HG02981 (cell line): ENCODE results near the gene KLRC1.
"Not testable (repeated sequence)": the region's sequence is repeated elsewhere in the genome, so short reads cannot be mapped to it uniquely, and the experiment has no call there.

Experiments used
- ATAC-seq: cut with Tn5 transposase; IDR thresholded peaks from one replicate; pipeline ENCODE4 v1.9.1; 2021; ENCODE audit warnings: mild to moderate bottlenecking, moderate library complexity; ENCODE audit not compliant: unreplicated experiment

Gene KLRC1

DNA sequence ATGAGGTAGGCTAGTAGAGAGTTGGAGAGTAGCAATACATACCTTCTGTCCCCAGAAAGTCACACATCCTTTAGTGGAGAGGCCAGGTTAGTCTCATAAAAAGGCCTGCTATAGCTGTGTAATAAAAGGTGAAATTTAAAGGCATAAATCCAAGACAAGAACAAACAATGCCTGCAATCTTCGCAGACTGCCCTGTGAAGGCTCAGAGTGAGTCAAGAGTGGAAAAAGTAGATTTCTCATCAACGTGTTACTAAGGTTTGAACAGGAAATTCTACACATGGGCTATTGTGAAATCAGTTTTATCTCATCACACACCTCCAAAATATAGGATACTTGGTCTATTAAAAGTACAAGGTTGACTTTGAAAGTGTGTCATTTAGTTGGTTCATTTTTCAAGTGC lies at the start of gene KLRC1:
Gene KLRC1 (minus strand): TSS at position 222 of the 400 bp plus-strand sequence. CDS start 2,221 bp downstream, outside the sequence.
- ATAC-seq: no peak

DNA sequence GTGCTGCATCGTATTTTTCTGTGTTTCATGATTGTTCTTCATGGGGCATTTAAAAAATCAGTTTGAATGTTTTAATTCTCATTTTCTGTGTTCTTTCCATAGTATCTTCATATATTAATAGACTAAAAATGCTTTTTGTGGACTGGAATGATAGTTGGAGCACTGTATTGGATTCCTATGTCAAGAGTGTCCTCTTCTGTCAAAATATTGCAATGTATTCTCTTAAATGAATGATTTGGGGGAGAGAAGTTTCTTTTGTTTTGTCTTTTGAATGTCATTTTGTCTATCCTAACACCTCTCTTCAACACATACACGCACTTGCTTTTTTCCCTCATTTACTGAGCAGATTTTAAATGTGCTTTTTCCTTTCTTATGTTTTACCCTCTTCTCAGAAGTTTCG lies 47.9 kb upstream of the KLRC1 start:
- no peak for ATAC-seq

GRCh38 chr12:10498042-10498441 lies 44.9 kb upstream of the KLRC1 start:
- no peak for ATAC-seq

DNA sequence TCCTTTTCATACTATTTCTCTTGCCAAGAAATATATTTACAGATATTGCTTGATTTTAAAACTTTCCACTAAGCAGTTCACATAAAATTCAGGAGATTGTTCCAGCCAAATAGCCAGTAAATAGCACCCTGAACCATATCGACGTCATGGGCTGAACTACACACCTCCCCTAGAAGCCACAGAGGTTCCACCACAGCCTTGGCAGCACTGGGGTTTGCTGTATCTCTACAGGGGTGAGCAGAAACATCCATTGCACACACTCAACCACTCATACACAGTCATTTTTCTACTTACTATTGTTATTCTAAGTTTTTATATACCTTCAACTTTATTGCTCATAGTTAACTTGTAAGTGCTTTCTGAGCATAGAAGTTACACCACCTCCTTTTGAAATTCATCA lies 44.4 kb upstream of the KLRC1 start:
- no peak for ATAC-seq

DNA sequence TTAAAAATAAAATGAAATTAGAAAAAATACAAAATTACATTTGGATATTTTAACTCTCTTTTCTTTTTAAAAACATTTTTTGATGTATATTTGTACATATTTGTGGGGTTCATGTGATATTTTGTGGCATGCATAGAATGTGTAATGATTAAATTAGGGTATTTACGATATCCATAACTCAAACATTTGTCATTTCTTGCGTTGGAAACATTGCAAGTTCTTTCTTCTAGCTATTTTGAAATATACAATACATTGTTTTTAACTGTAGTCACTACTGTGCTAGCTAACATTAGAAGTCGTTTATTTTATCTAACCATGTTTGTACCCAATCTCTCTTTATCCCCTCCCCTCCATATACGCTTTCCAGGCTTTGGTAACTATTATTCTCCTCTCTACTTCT lies 38.6 kb upstream of the KLRC1 start:
- no peak for ATAC-seq

GRCh38 chr12:10487328-10487727 lies 34.2 kb upstream of the KLRC1 start:
- not testable (repeated sequence) for ATAC-seq

DNA sequence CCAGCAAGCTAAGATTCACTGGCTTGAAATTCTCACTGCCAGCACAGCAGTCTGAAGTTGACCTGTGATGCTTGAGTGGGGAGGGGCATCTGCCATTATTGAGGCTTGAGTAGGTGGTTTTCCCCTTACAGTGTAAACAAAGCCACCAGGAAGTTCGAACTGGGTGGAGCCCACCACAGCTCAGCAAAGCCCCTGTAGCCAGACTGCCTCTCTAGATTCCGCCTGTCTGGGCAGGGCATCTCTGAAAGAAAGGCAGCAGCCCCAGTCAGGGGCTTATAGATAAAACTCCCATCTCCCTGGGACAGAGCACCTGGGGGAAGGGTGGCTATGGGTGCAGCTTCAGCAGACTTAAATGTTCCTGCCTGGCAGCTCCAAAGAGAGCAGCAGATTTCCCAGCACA lies 28.7 kb upstream of the KLRC1 start:
- not testable (repeated sequence) for ATAC-seq

DNA sequence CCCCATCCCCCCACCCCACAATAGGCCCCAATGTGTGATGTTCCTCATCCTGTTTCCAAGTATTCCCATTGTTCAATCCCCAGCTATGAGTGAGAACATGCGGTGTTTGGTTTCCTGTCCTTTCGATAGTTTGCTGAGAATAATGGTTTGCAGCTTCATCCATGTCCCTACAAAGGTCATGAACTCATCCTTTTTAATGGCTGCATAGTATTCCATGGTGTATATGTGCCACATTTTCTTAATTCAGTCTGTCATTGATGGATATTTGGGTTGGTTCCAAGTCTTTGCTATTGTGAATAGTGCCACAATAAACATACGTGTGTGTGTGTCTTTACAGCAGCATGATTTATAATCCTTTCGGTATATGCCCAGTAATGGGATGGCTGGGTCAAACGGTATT lies 19.6 kb upstream of the KLRC1 start:
- not testable (repeated sequence) for ATAC-seq

DNA sequence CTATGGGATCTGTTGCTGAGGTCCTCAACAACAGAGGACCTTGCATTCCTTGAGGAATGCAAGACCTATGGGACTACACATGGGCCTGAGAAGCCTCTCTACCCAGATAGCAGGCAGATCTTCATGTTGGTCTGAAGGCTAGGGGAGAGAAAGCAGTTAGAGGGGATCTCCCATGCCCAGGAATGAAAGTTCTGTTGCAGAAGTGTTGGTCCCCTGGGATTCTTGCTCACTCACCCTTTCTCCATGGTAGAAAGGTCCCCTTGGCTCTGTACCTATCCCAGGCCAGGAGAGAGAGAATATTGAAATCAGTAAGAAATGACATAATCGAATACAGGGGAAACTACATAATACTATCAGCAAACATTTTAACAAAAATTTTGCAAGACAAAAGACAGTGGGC lies 16.5 kb upstream of the KLRC1 start:
- no peak for ATAC-seq

- ATAC-seq: no peak
Measured at GRCh38 chr12:10466311-10466710, 13.1 kb upstream of the KLRC1 start.

GRCh38 chr12:10457760-10458159 lies 4.6 kb upstream of the KLRC1 start:
- ATAC-seq: no peak

DNA sequence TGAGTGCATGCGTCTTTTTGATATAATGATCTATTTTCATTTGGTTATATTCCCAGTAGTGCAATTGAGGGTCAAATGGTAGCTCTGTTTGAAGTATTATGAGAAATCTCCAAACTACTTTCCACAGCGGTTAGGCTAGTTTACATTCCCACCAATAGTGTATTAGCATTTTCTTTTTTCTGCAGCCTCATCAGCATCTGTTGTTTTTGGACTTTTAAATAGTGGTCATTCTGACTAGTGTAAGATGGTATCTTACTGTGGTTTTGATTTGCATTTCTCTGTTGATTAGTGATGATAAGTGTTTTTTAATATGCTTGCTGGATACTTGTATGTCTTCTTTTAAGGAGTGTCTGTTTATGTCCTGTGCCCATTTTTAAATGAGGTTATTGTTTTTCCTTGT lies 3.7 kb upstream of the KLRC1 start:
- no peak for ATAC-seq

DNA sequence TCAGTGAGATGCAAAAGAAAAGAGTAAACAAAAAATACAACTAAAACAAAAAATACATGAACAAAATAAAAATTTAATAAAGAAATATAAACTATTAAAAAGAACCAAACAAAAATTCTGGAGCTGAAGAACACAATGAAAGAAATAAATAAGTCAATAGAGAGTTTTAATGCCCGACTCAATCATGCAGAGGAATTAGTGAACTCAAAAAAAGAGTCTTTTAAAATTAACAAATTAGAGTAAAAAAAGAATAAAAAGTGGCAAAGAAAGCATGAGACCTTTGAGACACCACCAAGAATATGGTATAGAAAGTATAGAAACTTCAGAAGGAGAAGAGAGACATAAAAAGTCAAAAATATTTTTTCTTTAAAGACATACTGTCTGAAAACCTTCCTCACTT lies 2.6 kb upstream of the KLRC1 start:
- no peak for ATAC-seq

- ATAC-seq: no peak
Measured at GRCh38 chr12:10454531-10454930, 1.4 kb upstream of the KLRC1 start.

DNA sequence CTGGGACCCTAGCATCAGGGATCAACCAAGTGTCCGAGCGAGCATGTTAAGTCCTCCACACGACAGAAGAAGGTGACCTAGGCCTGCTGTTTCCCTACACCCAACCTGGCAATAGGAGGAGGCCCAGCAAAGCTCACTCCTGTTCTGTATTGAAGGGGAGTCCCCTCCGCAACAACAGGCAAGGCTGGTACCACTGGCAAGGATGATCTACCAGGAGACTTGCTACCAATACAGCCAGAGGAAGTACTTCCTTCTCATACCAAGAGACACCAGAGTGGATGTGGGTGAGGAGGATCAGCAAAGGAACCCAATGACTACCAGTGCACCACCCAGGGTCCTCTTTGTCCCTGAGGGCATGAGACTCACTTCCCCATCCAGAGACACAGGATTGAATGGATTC lies 4.9 kb downstream of the KLRC1 start:
- ATAC-seq: no peak

DNA sequence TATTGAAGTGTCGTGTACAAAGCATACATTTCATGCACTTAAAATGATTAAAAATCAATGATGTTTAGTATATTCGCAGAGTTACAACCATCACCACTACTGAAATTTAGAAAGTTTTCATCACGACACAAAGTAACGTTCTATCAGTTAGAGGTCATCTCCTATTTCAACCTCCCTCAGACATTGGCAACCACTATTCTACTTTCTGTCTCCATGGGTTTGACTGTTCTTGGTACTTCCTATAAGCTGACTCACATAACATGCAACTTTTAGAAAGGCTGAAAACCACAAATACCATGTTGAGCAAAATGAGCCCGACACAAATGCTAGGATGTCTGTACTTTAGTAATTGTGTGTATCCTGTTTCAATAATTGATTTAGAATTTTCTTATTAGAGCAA lies 7.1 kb downstream of the KLRC1 start:
- ATAC-seq: not testable (repeated sequence)

DNA sequence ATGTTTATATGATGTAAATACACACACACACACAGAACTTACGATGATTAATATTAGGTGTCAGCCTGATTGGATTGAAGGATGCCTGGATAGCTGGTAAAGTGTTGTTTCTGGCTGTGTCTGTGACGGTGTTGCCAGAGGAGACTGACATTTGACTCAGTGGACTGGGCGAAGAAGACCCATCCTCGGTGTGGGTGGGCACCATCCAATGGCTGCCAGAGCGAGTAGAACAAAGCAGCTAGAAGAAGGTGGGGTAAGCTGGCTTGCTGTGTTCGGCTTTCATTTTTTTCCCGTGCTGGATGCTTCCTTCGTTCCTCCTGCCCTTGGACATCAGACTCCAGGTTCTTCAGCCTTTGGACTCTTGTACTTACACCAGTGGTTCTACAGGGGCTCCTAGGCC lies 12.0 kb downstream of the KLRC1 start:
- ATAC-seq: not testable (repeated sequence)

- ATAC-seq: not testable (repeated sequence)
Measured at GRCh38 chr12:10439608-10440274, 13.4 kb downstream of the KLRC1 start.

GRCh38 chr12:10437601-10438000 lies 15.6 kb downstream of the KLRC1 start:
- ATAC-seq: not testable (repeated sequence)

GRCh38 chr12:10435816-10436215 lies 17.4 kb downstream of the KLRC1 start, which contains the start of gene KLRC2:
Gene KLRC2 (minus strand): TSS chr12:10436010. CDS start chr12:10435986, 24 bp downstream.
- not testable (repeated sequence) for ATAC-seq

GRCh38 chr12:10430623-10431022 lies 22.6 kb downstream of the KLRC1 start:
- ATAC-seq: not testable (repeated sequence)

DNA sequence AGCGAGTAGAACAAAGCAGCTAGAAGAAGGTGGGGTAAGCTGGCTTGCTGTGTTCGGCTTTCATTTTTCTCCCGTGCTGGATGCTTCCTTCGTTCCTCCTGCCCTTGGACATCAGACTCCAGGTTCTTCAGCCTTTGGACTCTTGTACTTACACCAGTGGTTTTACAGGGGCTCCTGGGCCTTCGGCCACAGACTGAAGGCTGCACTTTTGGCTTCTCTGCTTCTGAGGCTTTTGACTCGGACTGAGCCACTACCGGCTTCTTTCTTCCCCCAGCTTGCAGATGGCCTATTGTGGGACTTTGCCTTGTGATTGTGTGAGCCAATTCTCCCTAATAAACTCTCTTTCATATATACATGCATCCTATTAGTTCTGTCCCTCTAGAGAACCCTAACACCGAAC lies 27.2 kb downstream of the KLRC1 start:
- ATAC-seq: not testable (repeated sequence)
